H9 (cell line): ENCODE measurements around the gene GOLGA6L25. TPM values are rescaled to one million over a fixed set of nuclear protein-coding genes. Genes with fewer than 3 reads are reported as not detected.
A peak's percentile ranks its signal among the peaks of the same experiment; 100 is the strongest.
"Not testable (repeated sequence)": the region's sequence is repeated elsewhere in the genome, so short reads cannot be mapped to it uniquely, and the experiment has no call there.

ENCODE experiments used
- DNase-seq: peaks from one replicate; pipeline ENCODE4 v3.0.0-alpha.2; 2017
- H2AFZ ChIP-seq: one replicate; pipeline ENCODE4 v1.6.1; 2013; ENCODE audit warnings: mild to moderate bottlenecking, low read length, control low read depth, moderate library complexity
- H2AK5ac ChIP-seq: 2 replicates; pipeline ENCODE4 v1.6.1; 2013; ENCODE audit warnings: low read length, control low read depth, mixed read lengths; ENCODE audit not compliant: insufficient read length
- H2BK120ac ChIP-seq: one replicate; pipeline ENCODE4 v1.6.1; 2013; ENCODE audit warnings: low read depth, mild to moderate bottlenecking, low read length, control low read depth, inconsistent platforms; ENCODE audit not compliant: poor library complexity, severe bottlenecking
- H2BK12ac ChIP-seq: 2 replicates; pipeline ENCODE4 v1.6.1; 2013; ENCODE audit warnings: low read length, control low read depth, mixed read lengths, low read depth; ENCODE audit not compliant: insufficient read length
- H2BK15ac ChIP-seq: 2 replicates; pipeline ENCODE4 v1.6.1; 2013; ENCODE audit warnings: low read depth, low read length, control low read depth
- H2BK20ac ChIP-seq: one replicate; pipeline ENCODE4 v1.6.1; 2013; ENCODE audit warnings: low read depth, mild to moderate bottlenecking, low read length, control low read depth, inconsistent platforms; ENCODE audit not compliant: poor library complexity, severe bottlenecking
- H2BK5ac ChIP-seq: 2 replicates; pipeline ENCODE4 v1.6.1; 2013; ENCODE audit warnings: low read length, control low read depth, mixed read lengths; ENCODE audit not compliant: insufficient read length
- H3K14ac ChIP-seq: 2 replicates; pipeline ENCODE4 v1.6.1; 2013; ENCODE audit warnings: low read length, control low read depth; ENCODE audit not compliant: insufficient read depth
- H3K18ac ChIP-seq: 2 replicates; pipeline ENCODE4 v1.6.1; 2013; ENCODE audit warnings: low read depth, mild to moderate bottlenecking, mixed read lengths, low read length, control low read depth; ENCODE audit not compliant: insufficient read length
- H3K23ac ChIP-seq: 2 replicates; pipeline ENCODE4 v1.6.1; 2013; ENCODE audit warnings: low read length, control low read depth, mixed read lengths, low read depth; ENCODE audit not compliant: insufficient read length
- H3K23me2 ChIP-seq: 2 replicates; pipeline ENCODE4 v1.6.1; 2013; ENCODE audit warnings: low read depth, mild to moderate bottlenecking, mixed read lengths, low read length, control low read depth; ENCODE audit not compliant: insufficient read length, poor library complexity, severe bottlenecking
- H3K27ac ChIP-seq: 2 replicates; pipeline ENCODE4 v1.5.1; 2013; ENCODE audit warnings: low read length, control low read depth, mixed read lengths, low read depth; ENCODE audit not compliant: insufficient read length
- H3K27me3 ChIP-seq: 2 replicates; pipeline ENCODE4 v1.6.1; 2013; ENCODE audit warnings: low read length, control low read depth, inconsistent platforms; ENCODE audit not compliant: insufficient read depth
- H3K4ac ChIP-seq: 2 replicates; pipeline ENCODE4 v1.6.1; 2013; ENCODE audit warnings: low read depth, mild to moderate bottlenecking, control low read depth, inconsistent platforms, low read length, moderate library complexity
- H3K4me1 ChIP-seq: 2 replicates; pipeline ENCODE4 v1.6.1; 2013; ENCODE audit warnings: low read length, control low read depth, inconsistent platforms; ENCODE audit not compliant: insufficient read depth
- H3K4me2 ChIP-seq: 2 replicates; pipeline ENCODE4 v1.6.1; 2013; ENCODE audit warnings: low read length, control low read depth, mixed read lengths; ENCODE audit not compliant: insufficient read length, insufficient read depth
- H3K56ac ChIP-seq: 2 replicates; pipeline ENCODE4 v1.6.1; 2013; ENCODE audit warnings: low read depth, mild to moderate bottlenecking, mixed read lengths, low read length, control low read depth; ENCODE audit not compliant: insufficient read length
- H3K79me1 ChIP-seq: 2 replicates; pipeline ENCODE4 v1.6.1; 2013; ENCODE audit warnings: low read depth, mild to moderate bottlenecking, moderate library complexity, low read length, control low read depth, inconsistent platforms; ENCODE audit not compliant: insufficient read depth, poor library complexity, severe bottlenecking
- H3K79me2 ChIP-seq: 2 replicates; pipeline ENCODE4 v1.6.1; 2013; ENCODE audit warnings: low read length, control low read depth, inconsistent platforms; ENCODE audit not compliant: insufficient read depth
- H3K9ac ChIP-seq: 2 replicates; pipeline ENCODE4 v1.6.1; 2013; ENCODE audit warnings: low read length, control low read depth, mixed read lengths; ENCODE audit not compliant: insufficient read length; ENCODE audit errors: extremely low read depth
- H3K9me3 ChIP-seq: one replicate; pipeline ENCODE4 v1.6.1; 2013; ENCODE audit warnings: low read depth, low read length, inconsistent platforms; ENCODE audit not compliant: control insufficient read depth
- H3T11ph ChIP-seq: one replicate; pipeline ENCODE4 v1.6.1; 2013; ENCODE audit warnings: mild to moderate bottlenecking, low read length, control low read depth, inconsistent platforms
- H4K20me1 ChIP-seq: one replicate; pipeline ENCODE4 v1.6.1; 2013; ENCODE audit not compliant: control insufficient read depth, insufficient read length, insufficient read depth
- H4K5ac ChIP-seq: 2 replicates; pipeline ENCODE4 v1.6.1; 2013; ENCODE audit warnings: low read depth, mild to moderate bottlenecking, mixed read lengths, low read length, control low read depth; ENCODE audit not compliant: insufficient read length
- H4K8ac ChIP-seq: replicated peaks from 2 replicates; pipeline ENCODE4 v1.6.1; 2013; ENCODE audit warnings: low read length, control low read depth, mixed read lengths, low read depth; ENCODE audit not compliant: insufficient read length
- H4K91ac ChIP-seq: 2 replicates; pipeline ENCODE4 v1.6.1; 2013; ENCODE audit warnings: low read depth, mild to moderate bottlenecking, moderate library complexity, mixed read lengths, low read length, control low read depth; ENCODE audit not compliant: insufficient read length
- H3K27ac Mint-ChIP-seq, 3 experiments: 2 replicates in 2 of 3; 3 replicates in 1 of 3; pipeline ENCODE4 v1.8.0; 2020 to 2021; ENCODE audit warnings: mixed read lengths in 3 of 3, mild to moderate bottlenecking in 1 of 3, moderate library complexity in 1 of 3
- H3K27me3 Mint-ChIP-seq: 2 replicates; pipeline ENCODE4 v1.8.0; 2021; ENCODE audit warnings: low read depth, mild to moderate bottlenecking, moderate library complexity, mixed read lengths
- H3K36me3 Mint-ChIP-seq, 3 experiments: 2 replicates in 2 of 3; 3 replicates in 1 of 3; pipeline ENCODE4 v1.8.0; 2020 to 2021; ENCODE audit warnings: low read depth in 3 of 3, mixed read lengths in 3 of 3; ENCODE audit not compliant: insufficient read depth in 1 of 3
- H3K4me1 Mint-ChIP-seq, 2 experiments: 2 replicates each; pipeline ENCODE4 v1.8.0; 2020; ENCODE audit warnings: mixed read lengths in 2 of 2
- H3K4me3 Mint-ChIP-seq, 2 experiments: 2 replicates in 1 of 2; 3 replicates in 1 of 2; pipeline ENCODE4 v1.8.0; 2020 to 2021; ENCODE audit warnings: mild to moderate bottlenecking in 2 of 2, mixed read lengths in 2 of 2, moderate library complexity in 1 of 2
- H3K9me3 Mint-ChIP-seq, 2 experiments: 2 replicates in 1 of 2; 3 replicates in 1 of 2; pipeline ENCODE4 v1.8.0; 2020; ENCODE audit warnings: mild to moderate bottlenecking in 2 of 2, mixed read lengths in 2 of 2, moderate library complexity in 1 of 2
- WGBS: extraction: QIAGEN DNeasy Blood & Tissue Kit; methylation state at CpG from one replicate; pipeline ENCODE4 v1.1.7; 2013; ENCODE audit warnings: missing lambda C conversion rate, low lambda C conversion rate, mixed read lengths; ENCODE audit not compliant: insufficient read length; ENCODE audit errors: extremely low coverage; 5-methylcytosine and 5-hydroxymethylcytosine counted together
- total RNA-seq: library from RNA; stranded (reverse); gene quantifications from 2 replicates; pipeline ENCODE4 v1.2.1, GENCODE V29; 2021

GOLGA6L25 gene
- total RNA-seq, 1 experiment from 2014 or later: not detected

DNA sequence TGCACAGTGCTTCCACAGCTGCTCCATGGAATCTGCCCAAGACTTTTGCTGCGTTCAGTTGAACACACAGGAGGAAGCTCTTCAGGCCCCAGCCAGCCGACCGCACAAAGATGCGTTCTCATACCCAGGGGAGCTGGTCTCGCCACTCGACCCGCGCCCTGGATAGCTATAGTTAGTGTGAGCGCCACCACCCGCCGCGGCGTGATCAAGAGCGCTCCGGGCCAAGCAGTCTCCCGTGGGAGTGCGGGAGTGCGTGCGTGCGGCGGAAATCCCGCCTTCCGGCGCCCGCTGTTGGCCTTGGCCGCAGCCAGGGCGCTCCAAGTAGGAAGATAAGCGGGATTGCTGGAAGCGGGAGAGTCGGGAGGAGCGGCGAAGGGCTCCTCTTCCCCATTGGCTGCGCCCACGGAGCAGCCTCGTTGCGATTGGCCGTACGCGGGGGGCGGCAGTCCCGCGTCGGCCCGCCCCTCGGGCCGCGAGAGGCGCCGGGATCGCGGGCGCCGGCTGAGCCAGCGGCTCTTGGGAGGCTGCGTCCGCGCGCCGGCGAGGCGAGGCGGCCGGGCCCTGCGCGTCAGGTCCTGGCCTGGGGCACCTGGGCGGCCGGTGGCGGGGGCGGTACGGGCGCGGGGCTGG, 35.7 kb downstream of the GOLGA6L25 start:
- H3K4ac ChIP-seq, H2BK5ac ChIP-seq, H2BK15ac ChIP-seq, H2BK12ac ChIP-seq, H3K27ac Mint-ChIP-seq, H3K23ac ChIP-seq, H3K9ac ChIP-seq, H2BK20ac ChIP-seq, H3K79me2 ChIP-seq, H3K79me1 ChIP-seq, H4K91ac ChIP-seq, H3K18ac ChIP-seq, H3K9me3 Mint-ChIP-seq, H3K14ac ChIP-seq, H4K5ac ChIP-seq, H3K23me2 ChIP-seq, H2BK120ac ChIP-seq, H2AFZ ChIP-seq, H3K4me3 Mint-ChIP-seq, H4K8ac ChIP-seq, H3K4me1 Mint-ChIP-seq, DNase-seq, H3K4me2 ChIP-seq, H3K27me3 Mint-ChIP-seq, H3K27me3 ChIP-seq, H3K4me1 ChIP-seq, H3K9me3 ChIP-seq, H3K36me3 Mint-ChIP-seq, H2AK5ac ChIP-seq, H3K56ac ChIP-seq, H3K27ac ChIP-seq, H4K20me1 ChIP-seq, H3T11ph ChIP-seq: not testable (repeated sequence)
- WGBS: no CpG with 5 or more reads among the region's 72 CpGs

DNA sequence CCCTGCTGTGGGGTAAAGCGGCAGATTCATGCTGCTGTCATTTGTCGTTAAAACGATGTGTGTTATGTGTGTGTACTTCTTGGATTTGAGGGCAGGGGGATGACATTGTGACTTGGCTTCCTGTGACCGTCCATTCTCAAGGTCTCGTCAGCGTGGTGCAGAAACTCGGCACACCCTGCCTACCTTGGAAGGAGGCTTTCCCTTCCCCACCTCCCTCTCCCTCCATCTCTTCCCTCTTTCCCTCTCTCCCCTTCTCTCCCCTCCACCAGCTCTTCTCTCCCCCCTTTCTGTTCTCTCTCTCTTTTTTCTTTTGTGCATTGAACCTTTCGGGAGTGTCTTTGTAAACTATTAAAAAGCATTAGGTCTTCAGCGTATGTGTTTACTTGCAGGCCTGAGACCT, 36.4 kb downstream of the GOLGA6L25 start:
- not testable (repeated sequence) for DNase-seq, H3K23ac ChIP-seq, H3K27me3 ChIP-seq, H3K23me2 ChIP-seq, H3K36me3 Mint-ChIP-seq, H4K91ac ChIP-seq, H2BK20ac ChIP-seq, H2BK15ac ChIP-seq, H2AFZ ChIP-seq, H3K27me3 Mint-ChIP-seq, H3K56ac ChIP-seq, H3K79me2 ChIP-seq, H3K9me3 Mint-ChIP-seq, H3K79me1 ChIP-seq, H3K4me1 Mint-ChIP-seq, H4K8ac ChIP-seq, H3K9me3 ChIP-seq, H4K5ac ChIP-seq, H2AK5ac ChIP-seq, H2BK5ac ChIP-seq, H2BK12ac ChIP-seq, H3K4ac ChIP-seq, H4K20me1 ChIP-seq, H2BK120ac ChIP-seq, H3K18ac ChIP-seq, H3K4me1 ChIP-seq, H3T11ph ChIP-seq, H3K14ac ChIP-seq, H3K27ac ChIP-seq
- Mint-ChIP-seq H3K27ac (peak overlapping the region; percentile 69 to 91 (median 90); a peak in 4 of 7 replicates), H3K4me3 (peak overlapping the region; percentile 86 to 95)
- no CpG with 5 or more reads among the region's 9 CpGs for WGBS
- peak overlapping the region; percentile 37 for H3K4me2 ChIP-seq
- H3K9ac ChIP-seq: peak overlapping the region; percentile 37
